ENCODE measurements around the gene DNAH1. TPM values are rescaled to one million over a fixed set of nuclear protein-coding genes. Genes with fewer than 3 reads are reported as not detected.
"Not testable (repeated sequence)": the region's sequence is repeated elsewhere in the genome, so short reads cannot be mapped to it uniquely, and the experiment has no call there.

DNAH1 gene
- total and polyA plus RNA-seq, 2 of the 13 experiments (the other 11 are each of a cell fraction or from before 2014, with no cell fraction given): 0.64 to 3.5 TPM

DNA sequence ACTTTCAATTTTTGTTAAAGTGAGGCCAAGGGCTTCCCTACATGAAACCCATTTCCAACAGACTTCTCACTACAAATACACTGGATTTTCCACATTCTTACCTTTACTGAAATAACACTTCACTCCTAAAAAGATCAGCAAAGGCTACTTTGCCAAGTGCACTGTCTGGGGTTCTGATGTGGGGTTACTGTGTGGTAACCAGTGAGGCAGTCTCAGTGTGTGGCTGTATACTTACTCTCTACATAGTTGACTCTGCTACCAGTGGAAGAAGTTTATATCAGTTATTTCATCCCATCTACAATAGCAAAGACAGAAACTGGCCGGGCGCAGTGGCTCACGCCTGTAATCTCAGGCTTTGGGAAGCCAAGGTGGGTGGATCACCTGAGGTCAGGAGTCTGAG is 43.3 kb upstream of the DNAH1 start:
- FAIRE-seq: no peak
- Histone ChIP-seq H3K36me3 (replicated peaks in 1 of 2; ENCODE audit: control insufficient read depth in 1 of 2, insufficient read depth in 2 of 2, low read length in 2 of 2) (peaks cover 11 to 44% of the 10 kb centered on the region in 2 experiments), H3K9ac (ENCODE audit: insufficient read depth, low read depth, low read length) (no peak overlapping the region), H4K20me1 (ENCODE audit: insufficient read depth, low read length) (peaks cover 72% of the 10 kb centered on the region), H3K4me1 (ENCODE audit: insufficient read depth, low read length) (peaks cover 60% of the 10 kb centered on the region), H3K79me2 (ENCODE audit: insufficient read depth, low read length) (peaks cover 93% of the 10 kb centered on the region), H3K4me3 (replicated peaks in 1 of 3; ENCODE audit: insufficient read depth in 1 of 3, low read depth in 2 of 3, low read length in 3 of 3) (no peak overlapping the region), H3K4me2 (ENCODE audit: low read depth, low read length) (no peak overlapping the region), H3K27ac (ENCODE audit: extremely low read length, insufficient read depth, low read length) (no peak overlapping the region), H2AFZ (ENCODE audit: low read length) (no peak overlapping the region), H3K9me3 (ENCODE audit: low read length) (no peaks in the 10 kb centered on the region), H3K27me3 (ENCODE audit: control insufficient read depth in 1 of 2, insufficient read depth in 2 of 2, low read length in 2 of 2) (no peaks in the 10 kb centered on the region; a peak in 1 of 5 replicates)
- intact Hi-C loops (cut with micrococcal nuclease; ENCODE audit: unreplicated experiment) (no loop called here), in situ Hi-C loops (cut with HindIII; ENCODE audit: extremely low pct_ligation_motif_present, low pct_unique_long_range_greater_than_20kb) (no loop called here)
- no peak for DNase-seq (ENCODE audit: low spot score)
- WGBS (ENCODE audit: low lambda C conversion rate): 79% methylated on average over 3 of the region's 3 CpGs
- CTCF ChIA-PET (ENCODE audit: low intra/inter-chr PET ratio, low total read pairs): no interaction called here
- POLR2A ChIA-PET: no interaction called here
- ATAC-seq: no peak
- BruUV-seq (replicated peaks): no TSS peak
- TF ChIP-seq PRDM15 (CRISPR knock-in tag; IDR thresholded peaks at IDR 0.05) (no peak), RBFOX2 (IDR thresholded peaks at IDR 0.05; ENCODE audit: low read depth, low read length) (peak; percentile 35; the same call in 1 of the 2 replicates)

DNA sequence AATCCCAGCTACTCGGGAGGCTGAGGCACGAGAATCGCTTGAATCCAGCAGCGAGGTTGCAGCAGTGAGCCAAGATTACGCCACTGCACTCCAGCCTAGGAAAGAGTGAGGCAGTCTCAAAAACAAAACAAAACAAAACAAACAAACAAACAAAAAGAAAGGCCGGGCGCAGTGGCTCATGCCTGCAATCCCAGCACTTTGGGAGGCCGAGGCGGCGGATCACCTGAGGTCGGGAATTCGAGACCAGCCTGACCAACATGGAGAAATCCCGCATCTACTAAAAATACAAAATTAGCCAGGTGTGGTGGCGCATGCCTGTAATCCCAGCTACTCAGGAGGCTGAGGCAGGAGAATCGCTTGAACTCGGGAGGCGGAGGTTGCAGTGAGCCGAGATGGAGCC is 41.3 kb upstream of the DNAH1 start:
- in situ Hi-C loops (cut with HindIII; ENCODE audit: extremely low pct_ligation_motif_present, low pct_unique_long_range_greater_than_20kb); H3K27ac ChIP-seq (ENCODE audit: extremely low read length, insufficient read depth, low read length); H2AFZ ChIP-seq (ENCODE audit: low read length); H3K9me3 ChIP-seq (ENCODE audit: low read length); intact Hi-C loops (cut with micrococcal nuclease; ENCODE audit: unreplicated experiment); POLR2A ChIA-PET; ATAC-seq; BruUV-seq (replicated peaks); CTCF ChIA-PET (ENCODE audit: low intra/inter-chr PET ratio, low total read pairs); DNase-seq (ENCODE audit: low spot score); FAIRE-seq; H3K4me3 ChIP-seq (replicated peaks in 1 of 3; ENCODE audit: insufficient read depth in 1 of 3, low read depth in 2 of 3, low read length in 3 of 3); H3K27me3 ChIP-seq (ENCODE audit: control insufficient read depth in 1 of 2, insufficient read depth in 2 of 2, low read length in 2 of 2); H3K9ac ChIP-seq (ENCODE audit: insufficient read depth, low read depth, low read length): not testable (repeated sequence)
- 0 out of 2 replicates have a peak overlapping the region, but pooled peaks have one; percentile 5 for H3K4me2 ChIP-seq (ENCODE audit: low read depth, low read length)
- H3K4me1 ChIP-seq (ENCODE audit: insufficient read depth, low read length): peaks cover 70% of the 10 kb centered on the region
- H3K79me2 ChIP-seq (ENCODE audit: insufficient read depth, low read length): peaks cover 83% of the 10 kb centered on the region
- H3K36me3 ChIP-seq (replicated peaks in 1 of 2; ENCODE audit: control insufficient read depth in 1 of 2, insufficient read depth in 2 of 2, low read length in 2 of 2): peaks cover 5 to 30% of the 10 kb centered on the region in 2 experiments; a peak in 4 of 5 replicates
- 94% methylated on average over 18 of the region's 18 CpGs for WGBS (ENCODE audit: low lambda C conversion rate)
- TF ChIP-seq ZBTB38 (CRISPR knock-in tag; IDR thresholded peaks at IDR 0.05): peak; percentile 36; the same call in 1 of the 2 replicates
- peaks cover 68% of the 10 kb centered on the region for H4K20me1 ChIP-seq (ENCODE audit: insufficient read depth, low read length)
